GM12892 (cell line): Measurements from ENCODE around the gene MPG.

ENCODE experiments used
- POLR2A ChIP-seq: IDR thresholded peaks from 2 replicates; pipeline ENCODE4 v1.6.1; 2011; ENCODE audit warnings: low read depth, low read length, control low read depth
- POLR2AphosphoS5 ChIP-seq: IDR thresholded peaks from 2 replicates; pipeline ENCODE4 v1.6.1; 2011; ENCODE audit warnings: low read depth, low read length, control low read depth
- TAF1 ChIP-seq: IDR thresholded peaks from 2 replicates; pipeline ENCODE4 v1.6.1; 2011; ENCODE audit warnings: low read depth, mild to moderate bottlenecking, control low read depth, low read length, borderline replicate concordance

GRCh38 chr16:83781-84615 lies 6.0 kb downstream of the MPG start:
- no peak for TF ChIP-seq POLR2A
- no peak for TF ChIP-seq POLR2AphosphoS5
- TF ChIP-seq TAF1, result no peak
